ENCODE data around the gene NLRP7.

GRCh38 chr19:54959840-54960239, 12.5 kb upstream of the NLRP7 start:
- TF ChIP-seq CTCF (conservative IDR thresholded peaks at IDR 0.05; ENCODE audit: low read length) (no peak), EZH2phosphoT487 (IDR thresholded peaks at IDR 0.05; ENCODE audit: borderline replicate concordance, low read depth, low read length) (no peak)
